HepG2 (cell line): ENCODE results near the gene AADAT. TPM values are rescaled to one million over a fixed set of nuclear protein-coding genes. Genes with fewer than 3 reads are reported as not detected.

Experiments used
- FIP1L1 ChIP-seq: fragments of 200-400 bp; formaldehyde crosslinking; IDR thresholded peaks from 2 replicates; pipeline ENCODE4 v1.6.1; 2018; ENCODE audit warnings: low read depth, mild to moderate bottlenecking, low read length, moderate library complexity, borderline replicate concordance; ENCODE audit not compliant: insufficient read depth
- GTF3A ChIP-seq: sonication (generic); formaldehyde crosslinking; conservative IDR thresholded peaks from 2 replicates; pipeline ENCODE4 v1.4.0; 2020; ENCODE audit warnings: mild to moderate bottlenecking, missing genetic modification reagents
- KDM5B ChIP-seq: sonication (generic); formaldehyde crosslinking; IDR thresholded peaks from 2 replicates; pipeline ENCODE4 v1.4.0; 2020; ENCODE audit warnings: missing genetic modification reagents, mild to moderate bottlenecking, borderline replicate concordance
- PHF21A ChIP-seq: sonication (generic); formaldehyde crosslinking; IDR thresholded peaks from 2 replicates; pipeline ENCODE4 v1.5.0; 2020; ENCODE audit warnings: mild to moderate bottlenecking, missing genetic modification reagents
- SRSF9 ChIP-seq: fragments of 200-400 bp; formaldehyde crosslinking; IDR thresholded peaks from 2 replicates; pipeline ENCODE4 v1.6.1; 2018; ENCODE audit warnings: borderline replicate concordance, mild to moderate bottlenecking, low read depth, low read length; ENCODE audit not compliant: insufficient read depth, poor library complexity, severe bottlenecking
- TAF1 ChIP-seq: sonication (generic); formaldehyde crosslinking; IDR thresholded peaks from 2 replicates; pipeline ENCODE4 v1.4.0; 2020; ENCODE audit warnings: missing genetic modification reagents
- THAP11 ChIP-seq: IDR thresholded peaks from 2 replicates; pipeline ENCODE4 v1.6.1; 2016; ENCODE audit warnings: missing biosample characterization, missing genetic modification reagents
- TP53 ChIP-seq: sonication (generic); formaldehyde crosslinking; conservative IDR thresholded peaks from 2 replicates; pipeline ENCODE4 v1.4.0; 2020; ENCODE audit warnings: missing genetic modification reagents
- ZNF672 ChIP-seq: sonication (generic); formaldehyde crosslinking; IDR thresholded peaks from 2 replicates; pipeline ENCODE4 v1.8.1; 2022; ENCODE audit warnings: missing genetic modification reagents
- ZNF720 ChIP-seq: sonication (generic); formaldehyde crosslinking; IDR thresholded peaks from 2 replicates; pipeline ENCODE4 v1.4.0; 2020; ENCODE audit warnings: missing genetic modification reagents
- polyA plus RNA-seq, 8 experiments: library from polyadenylated mRNA; depleted of rRNA in 3 of 8; stranded (reverse) in 7 of 8; unstranded in 1 of 8; fragments of >200 nt; fragmentation: Illumina TruSeq in 4 of 8; extraction: Trizol in 4 of 8; gene quantifications; 2 replicates each; pipeline versions ENCODE4 v1.2.1 to v1.2.3, GENCODE V29; 2011 to 2016; ENCODE audit warnings: low read depth in 4 of 8, missing spikeins in 1 of 8, mixed read lengths in 1 of 8; ENCODE audit not compliant: insufficient read depth in 1 of 8
- total RNA-seq, 5 experiments: library from RNA; depleted of rRNA; stranded (reverse); fragments of >200 nt; fragmentation: Illumina TruSeq; extraction: Trizol; gene quantifications; 2 replicates each; pipeline ENCODE4 v1.2.3, GENCODE V29; 2016; ENCODE audit warnings: low read depth in 1 of 5
- TF ChIP-seq, protein P1 (sequence below): sonication (generic); formaldehyde crosslinking; conservative IDR thresholded peaks from 2 replicates; pipeline ENCODE4 v1.4.0; 2020; ENCODE audit warnings: mild to moderate bottlenecking, missing genetic modification reagents, moderate library complexity
- TF ChIP-seq, protein P2 (sequence below): sonication (generic); formaldehyde crosslinking; conservative IDR thresholded peaks from 2 replicates; pipeline ENCODE4 v1.4.0; 2020; ENCODE audit warnings: missing genetic modification reagents
- TF ChIP-seq, protein P3 (sequence below): sonication (generic); formaldehyde crosslinking; IDR thresholded peaks from 2 replicates; pipeline ENCODE4 v1.4.0; 2020; ENCODE audit warnings: mild to moderate bottlenecking, missing genetic modification reagents, borderline replicate concordance
- TF ChIP-seq, protein P4 (sequence below): sonication (generic); formaldehyde crosslinking; IDR thresholded peaks from 2 replicates; pipeline ENCODE4 v1.5.0; 2020; ENCODE audit warnings: mild to moderate bottlenecking, missing genetic modification reagents
- TF ChIP-seq, protein P5 (sequence below): IDR thresholded peaks from 2 replicates; pipeline ENCODE4 v1.6.1; 2016; ENCODE audit warnings: missing genetic modification reagents, missing compliant biosample characterization
- TF ChIP-seq, protein P6 (sequence below): sonication (generic); formaldehyde crosslinking; IDR thresholded peaks from 2 replicates; pipeline ENCODE4 v1.4.0; 2020; ENCODE audit warnings: missing genetic modification reagents, borderline replicate concordance

Gene AADAT
- total and polyA plus RNA-seq, 2 of the 13 experiments (the other 11 are each of a cell fraction or from before 2014, with no cell fraction given): 6.1 to 9.1 TPM

DNA sequence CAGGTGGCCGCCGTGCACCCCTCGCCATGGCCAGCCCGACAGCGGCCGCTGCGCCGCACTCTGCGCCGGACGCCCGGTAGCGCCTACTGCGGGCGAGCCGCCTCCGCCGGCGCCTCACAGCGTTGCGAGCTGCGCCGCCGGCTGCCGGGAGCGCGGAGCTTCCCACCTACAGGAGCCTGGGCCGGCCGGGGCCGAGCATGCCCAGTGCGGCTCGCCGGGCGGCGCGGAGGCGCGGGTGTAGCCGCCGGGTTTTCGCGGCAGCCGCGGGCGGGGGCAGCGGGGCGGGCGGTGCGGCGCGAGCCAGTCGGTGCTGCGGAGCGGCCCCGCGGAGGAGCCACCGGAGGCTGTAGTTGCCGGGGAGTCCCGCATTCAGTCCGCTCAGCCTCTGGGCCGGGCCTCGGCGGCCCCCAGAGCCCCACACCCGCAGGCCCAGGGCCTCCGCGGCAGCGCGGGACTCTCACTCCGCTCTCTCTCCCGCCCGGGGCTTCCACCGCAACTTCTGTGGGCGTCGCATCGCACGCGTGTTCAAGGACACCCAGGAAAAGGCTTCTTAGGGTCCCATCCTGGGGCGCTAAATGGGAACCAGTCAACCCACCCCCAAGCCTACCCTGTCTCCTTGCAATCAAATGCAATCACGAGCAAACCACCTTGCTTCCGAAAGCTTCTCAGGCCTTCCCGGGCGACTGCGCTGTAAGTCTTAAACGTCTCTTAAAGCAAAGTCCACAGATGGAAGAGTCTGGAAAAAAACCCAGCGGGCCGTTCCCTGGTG, 63.3 kb downstream of the AADAT start, which contains the start of gene MFAP3L (continued):
- TF ChIP-seq, protein P1, sequence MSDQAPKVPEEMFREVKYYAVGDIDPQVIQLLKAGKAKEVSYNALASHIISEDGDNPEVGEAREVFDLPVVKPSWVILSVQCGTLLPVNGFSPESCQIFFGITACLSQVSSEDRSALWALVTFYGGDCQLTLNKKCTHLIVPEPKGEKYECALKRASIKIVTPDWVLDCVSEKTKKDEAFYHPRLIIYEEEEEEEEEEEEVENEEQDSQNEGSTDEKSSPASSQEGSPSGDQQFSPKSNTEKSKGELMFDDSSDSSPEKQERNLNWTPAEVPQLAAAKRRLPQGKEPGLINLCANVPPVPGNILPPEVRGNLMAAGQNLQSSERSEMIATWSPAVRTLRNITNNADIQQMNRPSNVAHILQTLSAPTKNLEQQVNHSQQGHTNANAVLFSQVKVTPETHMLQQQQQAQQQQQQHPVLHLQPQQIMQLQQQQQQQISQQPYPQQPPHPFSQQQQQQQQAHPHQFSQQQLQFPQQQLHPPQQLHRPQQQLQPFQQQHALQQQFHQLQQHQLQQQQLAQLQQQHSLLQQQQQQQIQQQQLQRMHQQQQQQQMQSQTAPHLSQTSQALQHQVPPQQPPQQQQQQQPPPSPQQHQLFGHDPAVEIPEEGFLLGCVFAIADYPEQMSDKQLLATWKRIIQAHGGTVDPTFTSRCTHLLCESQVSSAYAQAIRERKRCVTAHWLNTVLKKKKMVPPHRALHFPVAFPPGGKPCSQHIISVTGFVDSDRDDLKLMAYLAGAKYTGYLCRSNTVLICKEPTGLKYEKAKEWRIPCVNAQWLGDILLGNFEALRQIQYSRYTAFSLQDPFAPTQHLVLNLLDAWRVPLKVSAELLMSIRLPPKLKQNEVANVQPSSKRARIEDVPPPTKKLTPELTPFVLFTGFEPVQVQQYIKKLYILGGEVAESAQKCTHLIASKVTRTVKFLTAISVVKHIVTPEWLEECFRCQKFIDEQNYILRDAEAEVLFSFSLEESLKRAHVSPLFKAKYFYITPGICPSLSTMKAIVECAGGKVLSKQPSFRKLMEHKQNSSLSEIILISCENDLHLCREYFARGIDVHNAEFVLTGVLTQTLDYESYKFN: no peak
- TF ChIP-seq, protein P2, sequence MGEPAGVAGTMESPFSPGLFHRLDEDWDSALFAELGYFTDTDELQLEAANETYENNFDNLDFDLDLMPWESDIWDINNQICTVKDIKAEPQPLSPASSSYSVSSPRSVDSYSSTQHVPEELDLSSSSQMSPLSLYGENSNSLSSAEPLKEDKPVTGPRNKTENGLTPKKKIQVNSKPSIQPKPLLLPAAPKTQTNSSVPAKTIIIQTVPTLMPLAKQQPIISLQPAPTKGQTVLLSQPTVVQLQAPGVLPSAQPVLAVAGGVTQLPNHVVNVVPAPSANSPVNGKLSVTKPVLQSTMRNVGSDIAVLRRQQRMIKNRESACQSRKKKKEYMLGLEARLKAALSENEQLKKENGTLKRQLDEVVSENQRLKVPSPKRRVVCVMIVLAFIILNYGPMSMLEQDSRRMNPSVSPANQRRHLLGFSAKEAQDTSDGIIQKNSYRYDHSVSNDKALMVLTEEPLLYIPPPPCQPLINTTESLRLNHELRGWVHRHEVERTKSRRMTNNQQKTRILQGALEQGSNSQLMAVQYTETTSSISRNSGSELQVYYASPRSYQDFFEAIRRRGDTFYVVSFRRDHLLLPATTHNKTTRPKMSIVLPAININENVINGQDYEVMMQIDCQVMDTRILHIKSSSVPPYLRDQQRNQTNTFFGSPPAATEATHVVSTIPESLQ (CRISPR knock-in tag): no peak
- TF ChIP-seq, protein P3, sequence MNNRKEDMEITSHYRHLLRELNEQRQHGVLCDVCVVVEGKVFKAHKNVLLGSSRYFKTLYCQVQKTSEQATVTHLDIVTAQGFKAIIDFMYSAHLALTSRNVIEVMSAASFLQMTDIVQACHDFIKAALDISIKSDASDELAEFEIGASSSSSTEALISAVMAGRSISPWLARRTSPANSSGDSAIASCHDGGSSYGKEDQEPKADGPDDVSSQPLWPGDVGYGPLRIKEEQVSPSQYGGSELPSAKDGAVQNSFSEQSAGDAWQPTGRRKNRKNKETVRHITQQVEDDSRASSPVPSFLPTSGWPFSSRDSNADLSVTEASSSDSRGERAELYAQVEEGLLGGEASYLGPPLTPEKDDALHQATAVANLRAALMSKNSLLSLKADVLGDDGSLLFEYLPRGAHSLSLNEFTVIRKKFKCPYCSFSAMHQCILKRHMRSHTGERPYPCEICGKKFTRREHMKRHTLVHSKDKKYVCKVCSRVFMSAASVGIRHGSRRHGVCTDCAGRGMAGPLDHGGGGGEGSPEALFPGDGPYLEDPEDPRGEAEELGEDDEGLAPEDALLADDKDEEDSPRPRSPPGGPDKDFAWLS (CRISPR knock-in tag): no peak
- TF ChIP-seq ZNF672 (no peak), GTF3A (CRISPR knock-in tag) (no peak), KDM5B (CRISPR knock-in tag) (0 out of 2 replicates have a peak, but pooled peaks have one; percentile 28), FIP1L1 (no peak), TAF1 (CRISPR knock-in tag) (no peak; the same call in none of the 2 replicates), THAP11 (CRISPR knock-in tag) (no peak), PHF21A (no peak), SRSF9 (no peak), ZNF720 (no peak), TP53 (CRISPR knock-in tag) (no peak)
- TF ChIP-seq, protein P4, sequence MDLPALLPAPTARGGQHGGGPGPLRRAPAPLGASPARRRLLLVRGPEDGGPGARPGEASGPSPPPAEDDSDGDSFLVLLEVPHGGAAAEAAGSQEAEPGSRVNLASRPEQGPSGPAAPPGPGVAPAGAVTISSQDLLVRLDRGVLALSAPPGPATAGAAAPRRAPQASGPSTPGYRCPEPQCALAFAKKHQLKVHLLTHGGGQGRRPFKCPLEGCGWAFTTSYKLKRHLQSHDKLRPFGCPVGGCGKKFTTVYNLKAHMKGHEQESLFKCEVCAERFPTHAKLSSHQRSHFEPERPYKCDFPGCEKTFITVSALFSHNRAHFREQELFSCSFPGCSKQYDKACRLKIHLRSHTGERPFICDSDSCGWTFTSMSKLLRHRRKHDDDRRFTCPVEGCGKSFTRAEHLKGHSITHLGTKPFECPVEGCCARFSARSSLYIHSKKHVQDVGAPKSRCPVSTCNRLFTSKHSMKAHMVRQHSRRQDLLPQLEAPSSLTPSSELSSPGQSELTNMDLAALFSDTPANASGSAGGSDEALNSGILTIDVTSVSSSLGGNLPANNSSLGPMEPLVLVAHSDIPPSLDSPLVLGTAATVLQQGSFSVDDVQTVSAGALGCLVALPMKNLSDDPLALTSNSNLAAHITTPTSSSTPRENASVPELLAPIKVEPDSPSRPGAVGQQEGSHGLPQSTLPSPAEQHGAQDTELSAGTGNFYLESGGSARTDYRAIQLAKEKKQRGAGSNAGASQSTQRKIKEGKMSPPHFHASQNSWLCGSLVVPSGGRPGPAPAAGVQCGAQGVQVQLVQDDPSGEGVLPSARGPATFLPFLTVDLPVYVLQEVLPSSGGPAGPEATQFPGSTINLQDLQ (CRISPR knock-in tag): no peak
- TF ChIP-seq, protein P5, sequence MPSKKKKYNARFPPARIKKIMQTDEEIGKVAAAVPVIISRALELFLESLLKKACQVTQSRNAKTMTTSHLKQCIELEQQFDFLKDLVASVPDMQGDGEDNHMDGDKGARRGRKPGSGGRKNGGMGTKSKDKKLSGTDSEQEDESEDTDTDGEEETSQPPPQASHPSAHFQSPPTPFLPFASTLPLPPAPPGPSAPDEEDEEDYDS (CRISPR knock-in tag): no peak
- TF ChIP-seq, protein P6, sequence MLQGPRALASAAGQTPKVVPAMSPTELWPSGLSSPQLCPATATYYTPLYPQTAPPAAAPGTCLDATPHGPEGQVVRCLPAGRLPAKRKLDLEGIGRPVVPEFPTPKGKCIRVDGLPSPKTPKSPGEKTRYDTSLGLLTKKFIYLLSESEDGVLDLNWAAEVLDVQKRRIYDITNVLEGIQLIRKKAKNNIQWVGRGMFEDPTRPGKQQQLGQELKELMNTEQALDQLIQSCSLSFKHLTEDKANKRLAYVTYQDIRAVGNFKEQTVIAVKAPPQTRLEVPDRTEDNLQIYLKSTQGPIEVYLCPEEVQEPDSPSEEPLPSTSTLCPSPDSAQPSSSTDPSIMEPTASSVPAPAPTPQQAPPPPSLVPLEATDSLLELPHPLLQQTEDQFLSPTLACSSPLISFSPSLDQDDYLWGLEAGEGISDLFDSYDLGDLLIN: no peak
